Measurements from ENCODE around the gene ZNF48.

ZNF48 gene

DNA sequence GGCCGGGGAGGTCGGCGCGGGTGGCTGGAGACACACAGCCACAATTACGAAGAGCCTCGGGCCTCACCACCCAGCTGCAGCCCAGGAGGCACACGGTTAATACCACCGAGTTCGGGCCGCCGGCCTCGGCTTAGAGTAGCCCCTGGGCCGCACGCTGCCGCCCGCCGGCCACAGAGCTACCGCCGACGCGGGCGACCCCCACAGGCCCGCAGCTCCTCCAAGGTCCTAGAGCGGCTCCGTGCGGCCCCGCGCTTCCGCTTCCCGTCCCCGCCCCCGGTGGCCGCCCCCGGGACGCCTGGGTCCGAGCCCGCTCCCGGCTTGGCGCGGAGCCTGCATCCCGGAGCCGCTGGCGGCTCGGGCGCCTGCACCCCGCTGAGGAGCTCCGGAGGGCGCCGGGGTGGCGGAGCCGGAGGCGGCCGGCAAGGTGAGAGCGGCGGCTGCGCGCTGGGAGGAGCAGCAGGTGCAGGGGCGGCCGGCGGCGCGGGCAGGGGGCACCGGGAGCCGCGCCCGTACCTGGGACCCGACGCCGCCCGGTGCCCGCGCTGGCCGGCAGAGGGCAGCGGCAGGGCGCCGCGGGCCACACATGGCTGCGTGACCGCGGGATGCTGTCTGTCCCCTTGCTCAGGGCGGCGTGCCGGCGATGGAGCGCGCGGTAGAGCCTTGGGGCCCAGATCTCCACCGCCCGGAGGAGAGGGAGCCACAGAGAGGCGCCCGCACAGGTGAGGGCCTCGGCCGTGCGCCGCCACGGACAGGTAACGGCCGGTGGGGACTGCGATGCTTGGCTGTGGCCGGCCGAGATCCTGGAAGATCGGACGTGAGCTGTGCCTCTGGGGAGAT lies at the start of gene ZNF48:
Gene ZNF48, plus strand, starts transcription at position 266 of the 837 bp plus-strand sequence. Its CDS starts 375 bp downstream, at position 641.
- DNase-seq (ENCODE audit: low spot score) = peak; percentile 93

DNA sequence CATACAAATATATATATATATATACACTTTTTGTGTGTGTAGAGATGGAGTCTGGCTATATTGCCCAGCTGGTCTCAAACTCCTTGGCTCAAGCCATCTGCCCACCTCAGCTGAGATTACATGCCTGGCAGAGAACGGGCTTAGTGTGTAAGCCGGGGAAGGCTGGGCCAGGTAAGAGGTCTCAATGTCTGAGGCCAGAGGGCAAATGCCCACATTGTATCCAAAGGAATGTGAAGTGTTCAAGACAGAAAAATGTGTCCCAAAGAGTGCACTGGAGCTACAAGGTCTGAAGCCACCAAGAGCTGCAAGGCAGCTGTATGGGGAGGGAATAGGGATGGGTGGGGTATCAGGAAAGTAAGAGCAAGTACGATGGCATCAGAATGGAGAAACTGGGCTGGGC lies 48.9 kb upstream of the ZNF48 start:
- DNase-seq (ENCODE audit: low spot score) = no peak

DNA sequence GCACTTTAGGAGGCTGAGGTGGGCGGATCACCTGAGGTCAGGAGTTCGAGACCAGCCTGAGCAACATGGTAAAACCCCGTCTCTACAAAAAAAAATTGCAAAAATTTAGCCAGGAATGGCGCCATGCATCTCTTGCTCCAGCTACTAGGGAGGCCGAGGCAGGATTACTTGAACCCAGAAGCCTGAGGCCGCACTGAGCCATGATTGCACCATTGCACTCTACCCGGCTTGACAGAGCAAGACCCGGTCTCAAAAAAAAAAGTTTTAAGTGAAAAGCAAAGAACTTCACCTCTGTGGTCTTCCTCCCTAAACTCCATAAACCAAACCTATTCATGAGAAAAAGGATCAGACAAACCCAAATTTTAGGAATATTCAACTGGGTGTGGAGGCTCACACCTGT lies 47.1 kb upstream of the ZNF48 start:
- no peak for DNase-seq (ENCODE audit: low spot score)

DNA sequence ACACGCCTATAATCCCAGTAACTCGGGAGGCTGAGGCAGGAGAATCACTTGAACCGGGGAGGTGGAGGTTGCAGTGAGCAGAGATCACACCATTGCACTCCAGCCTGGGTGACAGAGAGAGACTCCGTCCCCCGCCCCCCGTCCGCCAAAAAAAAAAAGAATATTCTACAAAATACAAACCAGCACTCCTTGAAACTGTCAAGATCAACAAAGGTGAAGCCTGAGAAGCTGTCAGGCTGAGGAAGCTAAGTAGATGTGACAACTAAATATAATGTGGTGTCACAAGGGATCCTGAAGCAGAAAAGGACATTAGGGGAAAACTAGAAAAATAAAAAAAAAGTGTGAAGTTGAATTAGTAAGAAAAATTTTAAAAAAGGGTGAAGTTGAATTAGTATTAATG lies 46.3 kb upstream of the ZNF48 start:
- DNase-seq (ENCODE audit: low spot score) = no peak

DNA sequence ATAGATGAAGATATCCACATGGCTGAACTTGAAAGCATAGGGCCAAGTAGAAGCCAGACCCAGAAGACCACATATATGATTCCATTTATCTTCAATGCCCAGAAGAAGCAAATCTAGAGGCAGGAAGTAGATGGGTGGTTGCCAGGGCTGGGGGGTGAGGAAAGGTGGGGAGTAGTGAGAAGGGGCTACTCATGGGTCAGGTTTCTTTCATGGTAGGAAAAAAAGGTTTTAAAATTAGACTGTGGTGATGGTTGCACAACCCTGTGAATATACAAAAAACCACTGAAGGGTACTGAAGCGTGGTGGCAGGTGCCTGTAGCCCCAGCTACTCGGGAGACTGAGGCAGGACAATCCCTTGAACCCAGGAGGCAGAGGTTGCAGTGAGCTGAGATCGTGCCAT lies 45.5 kb upstream of the ZNF48 start:
- DNase-seq (ENCODE audit: low spot score) = no peak

DNA sequence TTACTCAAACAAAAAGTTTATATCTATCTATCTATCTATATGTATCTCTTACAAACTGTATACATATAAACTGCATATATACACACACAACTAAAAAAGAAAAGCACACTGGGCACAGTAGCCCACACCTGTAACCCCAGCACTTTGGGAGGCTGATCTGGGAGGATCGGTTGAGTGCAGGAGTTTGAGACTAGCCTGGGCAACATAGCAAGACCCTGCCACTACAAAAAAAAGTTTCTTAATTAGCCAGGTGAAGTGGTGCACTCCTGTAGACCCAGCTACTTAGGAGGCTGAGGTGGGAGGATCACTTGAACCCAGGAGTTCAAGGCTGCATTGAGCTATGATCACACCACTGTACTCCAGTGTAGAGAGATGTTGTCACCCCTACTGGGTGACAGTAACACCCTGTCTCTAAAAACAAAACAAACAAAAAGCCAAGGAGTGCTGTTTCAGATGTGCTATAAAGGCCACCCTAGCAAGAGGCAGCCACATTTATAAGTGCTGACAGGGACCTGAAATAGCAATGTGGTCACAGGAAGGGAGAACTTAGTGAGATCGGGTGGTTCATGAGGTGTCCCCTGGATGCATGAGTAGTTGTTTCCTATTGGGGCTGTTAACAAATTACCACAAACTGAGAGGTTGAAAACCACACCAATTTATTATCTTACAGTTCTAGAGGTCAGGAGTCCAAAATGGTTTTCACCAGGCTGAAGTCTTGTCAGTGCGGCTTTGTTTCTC lies 44.9 kb upstream of the ZNF48 start:
- DNase-seq (ENCODE audit: low spot score) = no peak

DNA sequence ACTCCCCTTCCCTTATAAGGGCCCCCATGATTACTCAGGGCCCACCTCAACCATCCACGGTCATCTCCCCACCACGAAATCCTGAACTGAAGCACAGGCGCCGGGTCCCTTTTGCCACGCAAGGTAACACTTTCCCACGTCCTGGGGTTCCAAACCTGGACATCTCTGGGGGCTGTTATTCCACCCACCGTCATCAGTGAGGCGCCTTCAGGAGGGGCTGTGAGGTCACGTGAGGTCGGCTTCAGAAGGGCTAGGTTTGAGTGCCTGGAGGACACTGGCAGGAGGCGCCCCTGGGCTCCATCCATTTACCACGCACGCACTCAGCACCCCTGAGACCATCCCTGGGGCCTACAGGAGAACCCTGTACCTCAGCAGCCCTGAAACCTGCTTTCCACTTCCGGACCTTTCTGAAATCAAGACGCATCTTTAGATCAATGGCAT lies 44.2 kb upstream of the ZNF48 start:
- no peak for DNase-seq (ENCODE audit: low spot score)

DNA sequence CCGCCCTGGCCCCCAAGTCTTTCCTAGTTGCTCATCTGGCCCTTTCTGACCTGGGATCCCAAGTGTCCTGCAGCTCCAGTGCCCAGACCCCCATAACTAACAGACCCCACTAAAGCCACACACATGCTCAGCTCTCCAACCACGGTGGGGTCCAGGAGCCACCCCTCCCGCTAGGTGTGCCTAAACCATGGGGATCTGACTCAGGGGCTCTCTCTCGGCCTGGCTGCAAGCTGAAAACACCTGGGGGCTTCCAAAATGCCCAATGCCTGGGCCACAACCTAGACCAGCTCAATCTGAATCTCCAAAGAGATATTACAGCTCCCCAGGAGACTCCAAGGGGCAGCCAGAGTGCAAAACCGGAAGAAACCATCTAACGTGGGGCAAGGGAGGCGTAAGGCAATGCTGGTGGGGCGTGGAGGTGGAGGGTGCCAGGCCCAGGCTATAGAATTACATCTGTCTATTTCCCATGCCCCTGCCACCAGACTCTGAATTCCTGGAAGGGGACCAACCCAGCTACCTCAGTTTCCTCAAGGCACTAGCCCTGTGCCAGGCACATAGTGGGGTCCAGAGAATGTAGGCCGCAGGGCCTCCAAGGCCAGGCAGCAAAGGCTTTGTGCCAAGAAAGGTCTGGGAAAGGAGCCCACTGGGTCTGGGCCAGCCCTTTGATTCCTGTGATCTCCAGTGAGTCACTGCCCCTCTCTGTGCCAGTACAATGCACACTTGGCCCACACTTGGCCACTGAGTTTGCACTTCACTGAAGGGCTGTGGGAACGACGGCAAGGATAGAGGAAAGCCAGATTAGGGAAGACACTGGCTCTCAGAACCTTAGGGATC lies 43.4 kb upstream of the ZNF48 start:
- peak; percentile 82 for DNase-seq (ENCODE audit: low spot score)

DNA sequence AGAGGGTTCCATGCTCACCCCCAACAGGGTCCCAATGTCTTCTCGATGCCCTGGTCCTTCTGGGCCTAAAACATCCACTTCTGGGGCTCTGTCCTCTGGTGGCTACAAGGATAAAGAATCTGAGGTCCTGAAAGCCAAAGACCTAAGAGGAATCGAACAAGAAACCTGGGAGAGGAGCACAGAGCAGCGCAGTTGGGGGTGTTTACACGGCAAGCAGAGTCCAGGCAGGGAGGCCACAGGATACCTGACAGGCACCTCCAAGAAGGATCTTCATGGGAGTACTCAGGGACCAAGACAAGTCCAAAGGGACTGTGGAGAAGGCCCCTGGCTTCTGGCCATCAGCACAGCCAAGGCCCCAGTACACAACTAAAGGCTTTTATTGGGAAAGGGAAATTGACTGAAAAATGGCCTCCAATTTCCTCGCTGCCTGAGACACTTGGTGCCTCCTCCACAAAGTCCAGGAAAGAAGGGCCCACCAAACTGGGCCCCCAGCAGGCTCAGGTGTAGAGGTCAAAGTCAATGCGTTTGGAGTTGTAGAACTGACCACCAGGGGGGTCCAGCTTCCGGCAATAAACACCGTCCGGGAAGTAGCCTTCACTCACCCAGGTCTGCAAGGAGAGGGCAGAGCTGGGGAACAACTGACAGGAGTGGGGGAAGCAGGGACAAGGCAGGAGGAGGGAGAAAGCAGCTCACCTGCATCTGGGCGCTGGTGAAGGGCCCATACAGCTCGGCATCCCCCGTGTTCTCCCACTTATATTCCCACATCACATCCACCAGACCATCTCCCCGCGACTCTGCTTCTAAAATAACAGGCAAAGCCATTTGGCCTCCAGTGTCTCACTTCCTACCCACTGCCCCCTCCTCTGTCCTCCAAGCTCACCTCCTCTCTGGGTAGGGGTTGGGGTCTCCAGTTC lies 42.5 kb upstream of the ZNF48 start:
- DNase-seq (ENCODE audit: low spot score) = no peak

DNA sequence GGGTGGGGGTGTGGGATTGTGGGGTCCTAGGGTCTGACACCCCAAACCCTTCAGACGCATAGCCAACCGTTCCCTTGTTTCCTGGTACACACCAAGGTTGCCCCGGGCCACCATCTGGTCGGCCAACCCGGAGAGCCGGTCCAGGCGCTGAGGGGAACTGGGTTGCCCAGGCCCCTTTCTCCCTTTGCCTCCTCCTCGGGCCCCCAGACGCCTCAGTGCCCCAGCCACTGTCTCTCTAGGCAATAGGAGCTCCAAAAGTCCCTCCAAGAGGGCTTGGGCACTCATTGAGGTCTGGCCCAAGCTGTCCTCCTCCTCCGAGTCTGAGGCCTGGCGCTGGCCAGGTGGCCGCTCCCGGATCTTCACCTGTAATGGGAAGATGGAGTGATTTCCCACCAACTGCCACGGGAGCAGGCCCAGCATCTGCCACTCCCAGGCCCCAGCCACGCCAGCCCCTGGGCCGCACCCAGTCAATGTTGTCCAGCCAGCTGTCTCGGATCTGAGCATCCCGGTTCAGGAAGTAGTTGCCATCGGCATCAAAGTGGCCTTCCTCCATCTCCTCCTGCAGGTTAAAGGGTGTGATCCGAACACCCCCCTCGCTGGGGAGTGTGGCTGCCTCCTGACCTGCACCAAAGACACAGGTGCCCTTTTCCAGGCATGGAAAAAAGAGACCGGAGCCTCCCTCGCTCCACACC lies 41.6 kb upstream of the ZNF48 start:
- DNase-seq (ENCODE audit: low spot score) = no peak

DNA sequence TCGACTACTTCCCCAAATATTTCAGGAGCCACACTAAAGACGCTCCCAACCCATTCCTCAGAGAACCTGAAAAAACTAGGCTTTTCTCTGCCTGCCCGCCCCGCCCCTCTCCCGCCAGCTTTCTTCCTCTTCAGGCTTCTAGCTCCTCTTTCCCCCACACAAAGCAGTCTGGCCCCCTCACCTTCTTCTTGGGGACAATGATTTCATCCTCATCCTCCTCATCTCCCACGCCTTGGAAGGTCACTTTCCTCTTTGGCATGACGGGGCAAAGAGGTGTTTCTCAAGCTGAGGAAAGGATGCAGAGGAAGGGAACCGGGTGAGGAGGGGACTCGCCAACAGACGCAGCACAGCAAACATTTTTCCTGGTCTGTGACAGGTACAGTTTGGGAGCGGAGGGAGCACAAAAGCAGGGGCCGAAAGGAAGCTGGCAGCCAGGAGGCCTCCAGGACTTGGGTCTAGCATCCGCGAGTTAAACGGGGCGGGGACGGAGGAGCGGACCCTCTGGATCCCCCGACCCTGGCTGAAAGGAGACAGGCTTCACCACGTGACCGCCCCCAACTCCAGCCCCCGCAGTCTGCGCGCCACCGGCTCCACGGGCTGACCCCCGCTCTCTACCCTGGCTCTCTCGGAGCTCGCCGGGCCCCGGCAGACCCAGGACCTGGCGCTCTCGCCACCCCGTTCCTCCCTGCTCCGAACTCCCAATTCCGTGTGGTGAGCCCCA lies 40.6 kb upstream of the ZNF48 start:
- DNase-seq (ENCODE audit: low spot score) = no peak

DNA sequence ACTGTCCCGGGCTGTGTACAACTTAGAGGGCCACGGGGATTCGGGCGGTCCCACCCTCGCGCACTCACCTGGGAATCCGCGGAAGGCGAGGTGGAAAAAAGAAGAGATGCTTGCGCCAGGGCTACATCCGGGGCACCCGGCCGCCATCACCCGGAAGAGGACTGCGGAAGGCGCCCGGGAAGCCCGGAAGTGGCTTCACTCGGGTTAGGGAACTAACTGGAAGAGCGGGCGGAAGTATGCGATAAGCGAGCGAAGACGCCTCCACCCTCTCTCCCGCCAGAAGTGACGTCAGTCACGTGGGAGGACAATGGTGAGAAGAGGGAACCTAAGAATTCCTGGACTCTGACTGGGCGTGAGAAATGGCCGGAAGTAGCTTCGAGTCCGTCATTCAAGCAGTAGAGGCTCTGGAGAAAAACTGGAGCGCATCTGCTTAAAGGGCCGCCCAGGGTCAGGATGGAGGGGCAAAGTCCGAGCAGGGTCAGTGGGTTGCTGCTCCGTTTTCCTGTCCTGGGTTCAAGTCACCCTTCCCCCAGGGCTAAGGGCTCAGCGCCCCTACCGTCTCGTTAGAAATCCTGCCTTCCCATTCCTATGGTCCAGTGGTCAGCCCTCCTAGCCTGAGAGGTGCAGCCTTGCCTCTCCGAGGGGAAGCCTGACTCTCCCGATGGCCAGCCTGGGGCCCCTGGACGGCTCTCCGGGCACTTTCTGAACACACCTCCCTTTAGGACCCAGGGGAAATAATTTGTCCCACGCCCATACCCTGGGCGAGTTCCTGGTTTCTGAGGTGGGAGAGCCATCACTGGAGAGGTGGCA lies 39.9 kb upstream of the ZNF48 start, which contains the start of gene CD2BP2:
Gene CD2BP2, minus strand, starts transcription at position 165 of the 810 bp plus-strand sequence. CDS start 627 bp downstream, outside the sequence.
- peak; percentile 99 for DNase-seq (ENCODE audit: low spot score)

DNA sequence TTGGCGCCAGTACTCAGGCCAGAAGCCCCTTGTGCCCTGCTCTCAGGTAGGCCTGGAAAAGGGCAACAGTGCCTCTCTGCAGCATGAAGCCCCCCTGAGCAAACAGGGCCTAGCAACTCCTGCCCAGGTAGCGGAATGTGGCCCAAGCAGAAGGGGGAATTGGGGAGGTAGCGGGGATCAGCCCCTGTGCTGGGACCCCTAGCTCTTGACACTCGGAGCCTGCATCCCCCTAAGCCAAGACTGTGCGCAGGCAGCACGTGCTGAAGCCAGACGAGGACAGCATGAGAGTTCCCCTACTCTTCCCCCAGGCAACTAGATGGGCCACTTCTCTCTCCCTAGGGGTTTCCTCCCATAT lies 39.3 kb upstream of the ZNF48 start:
- DNase-seq (ENCODE audit: low spot score) = no peak

DNA sequence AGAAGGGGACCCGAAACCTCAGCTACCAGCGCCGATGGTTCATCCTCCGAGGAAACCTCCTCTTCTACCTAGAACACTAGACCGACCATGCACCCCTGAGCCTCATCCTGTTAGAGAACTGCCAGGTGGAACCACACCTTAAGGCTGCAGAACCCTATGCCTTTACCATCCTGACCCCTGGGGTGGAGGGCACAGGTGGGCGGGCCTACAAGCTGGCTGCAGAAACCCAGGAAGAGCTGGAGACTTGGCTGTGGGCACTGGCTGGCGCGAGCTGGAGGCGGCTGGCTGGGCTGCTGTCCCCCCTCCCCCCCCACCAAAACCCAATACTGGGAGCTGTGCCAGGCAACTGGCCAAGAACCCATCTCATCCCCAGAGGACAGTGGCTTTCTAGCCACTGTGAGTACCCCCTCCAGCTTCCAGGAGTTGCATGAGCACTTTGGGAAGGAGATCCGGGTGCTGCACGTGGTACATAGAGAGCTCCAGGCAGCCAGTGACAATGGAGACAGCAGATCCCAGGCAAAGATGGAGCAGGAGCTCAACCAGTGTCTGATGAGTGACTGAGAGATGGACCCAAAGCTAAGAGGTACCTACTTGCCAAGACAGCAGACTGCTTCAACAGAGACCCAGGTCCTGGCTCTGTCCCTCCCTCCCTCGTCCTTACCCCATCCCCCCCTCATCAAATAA lies 38.7 kb upstream of the ZNF48 start:
- DNase-seq (ENCODE audit: low spot score) = no peak

DNA sequence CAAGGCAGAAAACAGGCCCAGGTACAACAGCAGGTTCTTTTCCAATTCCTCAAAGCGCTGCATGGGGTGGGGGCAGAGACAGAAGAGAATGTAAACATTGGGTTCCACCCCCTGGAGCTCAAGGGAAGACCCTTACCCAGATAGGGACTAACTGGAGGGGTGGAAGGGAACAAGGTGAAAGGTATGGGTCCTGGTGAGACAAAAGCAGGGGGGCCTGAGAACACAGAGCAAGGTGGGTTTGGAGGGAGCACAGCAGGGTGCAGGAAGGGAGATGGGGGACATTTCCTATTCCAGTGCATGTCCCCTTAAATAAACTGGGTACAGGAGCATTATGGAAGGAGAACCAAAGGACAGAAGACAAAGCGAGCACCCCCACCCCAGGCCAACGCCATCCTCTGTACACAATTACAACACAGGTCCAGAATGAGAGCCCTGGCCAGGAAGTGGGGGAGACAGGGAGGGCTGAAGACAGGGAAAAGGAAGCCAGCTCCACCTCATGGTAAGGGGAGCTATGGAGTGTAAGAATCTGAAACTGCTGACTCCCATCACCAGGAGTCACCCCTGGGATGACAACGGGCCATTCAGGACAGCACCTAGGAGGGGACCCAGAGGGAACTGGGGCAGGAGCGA lies 38.0 kb upstream of the ZNF48 start:
- no peak for DNase-seq (ENCODE audit: low spot score)

DNA sequence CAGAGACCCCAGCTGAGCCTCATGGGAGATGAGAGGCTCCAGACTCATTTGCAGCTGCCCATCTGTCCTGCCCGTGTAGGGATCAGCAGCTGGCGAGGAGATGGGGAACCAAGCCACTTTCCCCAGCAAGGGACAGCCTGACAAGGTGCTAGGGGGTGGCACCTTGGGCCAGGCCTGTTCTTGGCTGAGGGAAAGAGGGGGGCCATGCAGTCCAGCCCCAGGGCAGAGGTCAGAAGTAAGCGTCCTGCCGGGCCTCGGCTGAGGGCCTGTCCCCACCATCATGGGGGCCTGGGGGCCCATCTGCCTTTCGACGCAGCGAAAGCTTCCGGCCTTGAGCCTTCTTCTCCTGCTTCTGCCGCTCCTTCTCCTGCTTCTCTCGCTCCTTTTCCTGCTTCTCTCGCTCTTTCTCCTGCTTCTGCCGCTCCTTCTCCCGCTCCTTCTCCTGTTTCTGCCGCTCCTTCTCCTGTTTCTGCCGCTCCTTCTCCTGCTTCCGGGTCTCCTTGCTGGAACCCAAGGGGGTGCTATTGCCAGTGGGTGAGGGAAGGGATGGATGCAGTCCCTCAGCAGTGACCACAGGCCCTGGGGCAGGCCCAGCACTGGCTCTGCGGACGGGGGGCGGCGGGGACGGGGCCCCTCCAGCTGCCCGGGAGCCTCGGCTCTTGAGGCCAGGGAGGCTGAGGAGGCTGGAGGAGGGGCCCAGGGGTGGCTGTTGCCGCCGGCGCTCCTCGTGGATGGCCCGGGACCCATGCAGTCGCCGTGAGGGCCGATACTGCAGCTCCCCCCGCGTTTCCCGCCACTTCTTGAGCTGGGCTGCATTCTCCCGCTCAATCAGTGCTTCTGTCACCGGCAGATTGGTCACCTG lies 37.3 kb upstream of the ZNF48 start:
- DNase-seq (ENCODE audit: low spot score) = no peak

DNA sequence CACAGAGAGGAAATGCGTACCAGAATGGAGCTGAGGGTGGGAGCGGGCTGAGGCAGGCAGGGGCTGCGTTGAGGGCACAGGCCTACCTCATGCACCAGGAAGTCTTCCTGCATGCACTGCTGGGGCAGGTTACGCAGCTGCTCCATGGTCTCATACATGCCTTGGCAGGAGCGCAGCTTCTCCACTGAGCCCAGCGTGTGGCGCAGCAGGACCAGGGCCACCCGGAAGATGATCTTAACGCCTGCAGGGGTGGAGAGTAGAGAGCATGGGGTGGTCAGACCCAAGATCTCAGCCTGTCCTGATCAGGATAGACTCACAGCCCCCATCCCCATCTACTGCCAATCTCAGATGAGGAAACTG lies 36.7 kb upstream of the ZNF48 start:
- DNase-seq (ENCODE audit: low spot score) = no peak
